Thyroid gland (tissue), 4 donors: ENCODE results near the gene OPALIN.

Source experiments
- CTCF ChIP-seq, 6 experiments: fragments of 200-600 bp in 3 of 6; fragments of 450-650 bp in 3 of 6; sonication (generic) in 3 of 6; IDR thresholded peaks; one replicate each; pipeline ENCODE4 v1.5.1; 2016 to 2019; ENCODE audit warnings: antibody characterized with exemption in 6 of 6, mild to moderate bottlenecking in 2 of 6, inconsistent platforms in 1 of 6, moderate library complexity in 1 of 6
- POLR2A ChIP-seq, 2 donors: fragments of 450-650 bp; IDR thresholded peaks; one replicate each; pipeline ENCODE4 v1.6.1; 2017; ENCODE audit warnings: antibody characterized with exemption in 2 of 2, mild to moderate bottlenecking in 2 of 2, moderate library complexity in 1 of 2

GRCh38 chr10:96317067-96317833 lies 41.6 kb downstream of the OPALIN start:
- no peak for TF ChIP-seq CTCF (IDR thresholded peaks at IDR 0.05)
- no peak for TF ChIP-seq POLR2A (IDR thresholded peaks at IDR 0.05)
